Mesenteric fat pad (tissue), 1 donor: ENCODE results near the gene ARL6IP4. TPM values are rescaled to one million over a fixed set of nuclear protein-coding genes. Genes with fewer than 3 reads are reported as not detected.
"Not testable (repeated sequence)": the region's sequence is repeated elsewhere in the genome, so short reads cannot be mapped to it uniquely, and the experiment has no call there.

ENCODE experiments used
- DNase-seq: peaks from one replicate; pipeline ENCODE4 v3.0.0-alpha.2; 2020; ENCODE audit warnings: low spot score
- total RNA-seq: library from RNA; stranded (reverse); fragmentation: NEBNext Ultra II Directional; extraction: Animal tissue kit (Norgen Biotek cat#: 25700); gene quantifications from one replicate; pipeline ENCODE4 v1.2.1, GENCODE V29; 2021
- donor health status: DM: yes; HTN: yes; CAD: no.

ARL6IP4 gene
- total RNA-seq, 1 donor from 2014 or later: 132 TPM

- no peak for DNase-seq
Measured at GRCh38 chr12:123006977-123007376, 26.5 kb downstream of the ARL6IP4 start.

DNA sequence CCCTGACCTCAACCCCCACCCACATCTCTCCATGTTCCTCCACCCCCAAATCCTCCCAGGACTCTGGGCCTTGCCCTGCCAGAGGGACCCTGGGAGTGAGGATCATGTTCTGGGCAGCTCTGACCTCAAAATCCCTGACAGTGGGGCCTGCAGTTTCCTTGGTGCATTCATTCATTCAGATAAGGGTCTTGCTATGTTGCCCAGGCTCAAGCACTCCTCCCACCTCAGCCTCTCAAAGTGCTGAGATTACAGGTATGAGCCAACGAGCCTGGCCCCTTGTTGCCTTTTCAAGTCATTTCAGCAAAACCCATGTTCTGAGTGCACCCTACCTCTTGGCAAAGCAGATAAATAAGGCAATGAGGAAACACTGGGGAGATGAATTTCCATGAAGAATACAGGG lies 29.6 kb downstream of the ARL6IP4 start:
- no peak for DNase-seq

- DNase-seq: no peak
Measured at GRCh38 chr12:123010681-123011080, 30.2 kb downstream of the ARL6IP4 start.

- no peak for DNase-seq
Measured at GRCh38 chr12:123011701-123012100, 31.2 kb downstream of the ARL6IP4 start.

GRCh38 chr12:123013185-123014095 lies 33.0 kb downstream of the ARL6IP4 start:
- DNase-seq: no peak

GRCh38 chr12:123014473-123014872 lies 34.0 kb downstream of the ARL6IP4 start:
- DNase-seq: not testable (repeated sequence)

GRCh38 chr12:123017753-123018152 lies 37.3 kb downstream of the ARL6IP4 start:
- no peak for DNase-seq

- no peak for DNase-seq
Measured at GRCh38 chr12:123019841-123020138, 39.3 kb downstream of the ARL6IP4 start.

DNA sequence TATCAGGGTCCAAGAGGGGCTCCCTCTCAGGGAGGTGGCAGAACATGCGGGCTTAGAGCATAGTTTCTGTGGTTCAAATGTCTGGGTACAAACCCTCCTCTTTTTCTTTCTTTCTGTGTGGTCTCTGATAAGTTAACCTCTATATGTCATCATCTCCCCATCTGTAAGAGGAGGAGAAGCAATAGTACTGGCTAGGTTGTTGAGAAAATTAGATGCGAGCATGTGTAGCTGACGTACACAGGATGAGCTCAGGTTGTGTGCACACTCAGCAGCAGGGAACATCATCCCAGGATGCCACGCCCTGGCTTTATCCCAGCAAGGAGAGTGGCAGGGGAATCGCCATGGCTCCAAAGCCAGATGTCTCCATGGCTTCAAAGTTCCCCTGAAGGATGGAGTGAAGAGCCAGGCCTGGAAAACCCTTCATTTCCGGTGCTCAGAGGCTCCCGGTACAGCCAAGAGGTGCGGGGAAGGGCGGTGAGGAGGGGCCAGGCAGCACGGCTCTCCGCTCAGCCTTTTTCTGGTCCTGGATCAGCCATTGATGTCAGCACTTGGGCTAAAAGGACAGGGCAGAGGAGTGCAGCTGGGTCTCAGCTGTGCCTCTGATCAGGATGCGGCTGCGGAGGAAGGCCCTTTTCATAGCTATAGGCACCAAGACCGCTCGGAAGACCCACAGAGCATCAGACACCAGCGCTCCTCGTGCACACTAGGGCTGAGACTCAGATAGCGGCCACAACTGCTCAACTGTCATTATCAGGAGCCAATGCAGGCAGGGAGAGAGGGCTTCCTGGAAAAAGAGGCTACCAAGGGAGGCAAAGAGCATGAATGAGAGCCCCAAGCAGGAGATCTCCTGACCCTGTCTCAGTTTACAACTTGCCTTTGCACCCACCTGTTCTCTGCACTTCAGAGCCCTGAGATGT lies 41.5 kb downstream of the ARL6IP4 start:
- DNase-seq: no peak

GRCh38 chr12:123022846-123023245 lies 42.4 kb downstream of the ARL6IP4 start:
- no peak for DNase-seq

DNA sequence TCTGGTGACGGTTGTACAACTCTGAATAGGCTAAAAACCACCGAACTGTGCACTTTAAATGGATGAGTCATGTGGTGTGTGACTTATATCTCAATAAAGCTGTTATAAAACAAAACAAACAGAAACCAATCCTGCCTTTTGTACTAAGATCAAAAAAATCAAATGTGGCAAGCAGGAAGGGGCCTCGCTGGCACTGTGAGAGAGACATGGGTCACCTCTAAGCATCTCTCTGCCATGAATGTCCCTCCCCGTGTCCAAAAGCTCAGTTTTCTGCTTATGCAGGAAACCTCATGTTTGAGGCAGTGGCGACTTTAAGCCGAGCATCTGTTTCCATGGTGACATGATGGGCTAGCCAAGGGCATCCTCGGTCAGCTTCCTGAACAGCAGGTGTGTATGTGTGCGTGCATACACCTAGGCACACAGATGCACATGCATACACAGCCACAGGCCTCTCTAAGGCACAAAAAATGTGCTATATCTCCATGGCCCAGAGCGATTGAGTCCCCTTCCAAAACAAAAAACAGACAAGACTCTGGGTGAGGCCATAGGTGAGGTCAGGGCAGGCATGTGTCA lies 44.4 kb downstream of the ARL6IP4 start:
- no peak for DNase-seq

DNA sequence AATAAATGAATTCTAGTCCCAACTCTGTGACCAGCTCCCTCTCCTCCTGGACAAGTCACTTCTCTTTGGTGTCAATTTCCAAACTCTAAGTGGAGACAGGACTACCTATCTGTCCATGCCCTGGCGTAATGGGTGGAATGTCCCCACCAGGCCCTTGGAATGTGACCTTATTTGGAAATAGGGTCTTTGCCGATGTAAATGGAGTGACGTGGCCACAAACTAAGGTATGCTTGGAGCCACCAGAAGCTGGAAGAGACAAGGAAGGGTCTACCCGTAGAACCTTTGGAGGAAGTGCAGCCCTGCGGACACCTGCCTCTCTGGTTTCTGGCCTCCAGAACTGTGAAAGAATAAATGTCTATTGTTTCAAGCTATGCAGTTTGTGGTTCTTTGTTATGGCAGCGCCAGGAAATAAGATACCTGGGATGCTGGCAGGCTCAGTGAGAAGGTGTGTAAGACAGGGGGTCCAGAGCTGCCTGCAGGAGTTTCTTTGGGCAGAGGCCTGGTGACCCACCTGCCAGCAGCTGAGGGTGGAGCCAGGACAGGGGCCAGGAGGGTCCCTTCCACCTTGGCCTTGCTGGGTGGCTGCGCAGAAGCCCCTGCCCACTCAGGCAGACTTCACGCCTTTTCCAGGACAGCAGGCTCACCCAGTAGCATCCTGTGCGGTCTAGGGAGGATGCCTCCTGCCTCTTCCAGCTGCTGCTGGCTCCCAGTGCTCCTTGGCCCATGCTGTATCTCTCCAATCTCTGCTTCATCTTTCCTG lies 45.8 kb downstream of the ARL6IP4 start:
- DNase-seq: no peak

DNA sequence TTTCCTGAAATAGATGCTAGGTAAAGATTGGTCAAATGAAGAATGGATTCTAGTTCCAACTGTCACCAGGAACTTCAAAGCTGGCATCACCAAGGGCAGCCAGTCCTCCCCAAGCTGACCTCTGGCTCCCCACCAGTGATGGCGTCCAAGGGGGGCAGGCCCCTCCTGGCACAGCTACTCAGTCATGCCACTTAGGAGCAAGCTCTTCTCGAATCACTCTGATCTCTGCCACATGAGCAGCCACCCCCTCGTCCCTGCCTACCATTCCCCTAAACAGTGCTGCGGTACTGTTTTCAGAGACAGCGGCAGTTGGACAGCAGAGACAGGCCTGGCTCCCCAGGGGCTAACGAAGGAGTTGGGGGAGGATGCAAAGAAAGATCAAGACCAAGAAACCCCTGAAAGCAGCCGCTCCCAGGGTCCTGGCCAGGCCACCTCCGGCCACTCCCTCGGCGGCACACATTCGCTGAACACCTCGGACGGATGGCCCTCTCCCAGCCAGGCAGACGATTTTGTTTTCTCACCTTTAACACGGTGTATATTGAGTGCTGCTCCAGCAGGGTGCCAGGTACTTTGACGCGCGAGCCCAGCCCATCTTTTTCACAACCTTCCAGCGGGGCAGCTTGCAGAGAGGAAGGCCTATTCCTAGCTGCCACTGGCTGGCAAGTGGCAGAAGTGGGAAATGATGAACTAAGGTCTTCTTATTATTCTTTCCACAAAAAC lies 47.4 kb downstream of the ARL6IP4 start:
- no peak for DNase-seq

GRCh38 chr12:123028475-123028874 lies 48.0 kb downstream of the ARL6IP4 start:
- no peak for DNase-seq

DNA sequence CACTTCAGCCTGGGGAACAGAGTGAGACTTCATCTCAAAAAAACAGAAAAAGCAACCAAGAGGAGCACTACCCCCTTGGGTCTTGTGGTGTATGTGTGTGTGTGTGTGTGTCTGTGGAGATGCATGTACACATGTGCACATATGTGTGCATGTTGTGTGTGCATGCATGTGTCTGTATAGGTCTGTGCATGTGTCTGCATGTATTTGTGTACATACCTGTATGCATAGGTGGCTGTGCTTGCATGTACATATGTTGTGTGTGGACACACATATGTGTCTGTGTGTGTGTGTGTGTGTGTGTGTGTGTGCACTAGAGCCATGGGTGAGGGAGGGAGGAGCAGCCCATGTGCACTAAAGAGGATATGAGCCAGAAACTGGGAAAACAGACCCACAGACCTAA lies 49.1 kb downstream of the ARL6IP4 start:
- no peak for DNase-seq

DNA sequence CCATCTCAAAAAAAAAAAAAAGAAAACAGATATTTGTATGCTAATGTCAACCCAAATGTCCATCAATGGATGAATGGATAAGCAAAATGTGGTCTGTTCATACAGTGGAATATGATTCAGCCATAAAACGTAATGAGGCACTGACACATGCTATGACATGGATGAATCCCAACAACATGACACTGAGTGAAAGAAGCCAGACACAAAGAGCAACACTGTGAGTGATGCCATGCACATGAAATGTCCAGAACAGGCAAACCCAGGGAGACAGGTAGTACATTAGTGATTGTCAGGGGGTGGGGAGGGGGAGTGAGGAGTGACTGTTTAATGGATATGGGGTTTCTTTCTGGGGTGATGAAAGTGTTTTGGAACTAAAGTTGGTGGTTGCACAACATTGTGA lies 50.2 kb downstream of the ARL6IP4 start:
- no peak for DNase-seq

- no peak for DNase-seq
Measured at GRCh38 chr12:123031171-123031845, 50.8 kb downstream of the ARL6IP4 start.
